Subcutaneous adipose tissue (tissue), 4 donors: ENCODE results near the gene HELZ. TPM values are rescaled to one million over a fixed set of nuclear protein-coding genes. Genes with fewer than 3 reads are reported as not detected.

Experiments used
- CTCF ChIP-seq: fragments of 450-650 bp; IDR thresholded peaks from one replicate; pipeline ENCODE4 v1.5.1; 2016; ENCODE audit warnings: low read depth, mild to moderate bottlenecking, control low read depth, antibody characterized with exemption, moderate library complexity
- total RNA-seq, 4 donors: library from RNA; depleted of rRNA; stranded (reverse); fragments of >200 nt; gene quantifications; one replicate each; pipeline ENCODE4 v1.1.0, GENCODE V29; 2016

The HELZ gene
- total RNA-seq, 4 donors from 2014 or later: 74.5 to 83.0 (median 76.8) TPM

- no peak for TF ChIP-seq CTCF
Observed at GRCh38 chr17:67096609-67097008, 148.4 kb downstream of the HELZ start.

- TF ChIP-seq CTCF: no peak
Observed at GRCh38 chr17:67095803-67096202, 149.2 kb downstream of the HELZ start.

DNA sequence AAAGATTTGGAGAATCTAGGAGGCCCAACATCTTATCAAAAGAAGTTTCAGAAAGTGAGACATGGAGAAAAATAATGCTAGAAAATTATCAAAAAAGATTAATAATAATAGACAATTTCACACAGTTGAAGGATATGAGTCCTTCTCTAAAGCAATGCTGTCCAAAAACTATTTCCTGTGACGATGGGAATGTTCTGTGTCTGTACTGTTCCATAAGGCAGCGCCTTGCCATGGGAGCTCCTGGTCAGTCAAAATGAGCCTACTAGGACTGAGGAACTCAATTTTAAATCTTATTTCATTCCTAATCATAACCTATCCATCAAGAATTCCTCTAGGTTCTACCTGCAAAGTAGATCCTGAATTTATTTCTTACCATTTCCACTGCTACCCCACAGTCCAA is 151.6 kb downstream of the HELZ start:
- TF ChIP-seq CTCF: no peak

- no peak for TF ChIP-seq CTCF
Observed at GRCh38 chr17:67092291-67092690, 152.7 kb downstream of the HELZ start.

DNA sequence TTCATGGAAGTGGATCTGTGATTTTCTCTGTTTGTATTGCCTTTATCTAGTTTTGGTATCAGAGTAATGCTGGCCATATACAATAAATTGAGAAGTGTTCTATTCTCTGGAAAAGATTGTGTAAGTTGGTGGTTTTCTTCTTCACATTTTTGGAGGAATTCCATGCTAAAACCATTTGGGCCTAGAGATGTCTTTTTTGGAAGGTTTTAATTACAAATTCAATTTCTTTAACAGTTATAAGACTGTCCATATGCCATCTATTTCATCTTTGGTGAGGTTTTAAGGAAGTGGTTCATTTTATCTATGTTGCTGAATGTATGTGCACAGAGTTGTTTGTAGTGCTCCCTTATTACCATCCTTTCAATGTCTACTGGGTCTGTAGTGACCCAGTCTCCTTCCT is 154.7 kb downstream of the HELZ start:
- no peak for TF ChIP-seq CTCF

GRCh38 chr17:67088639-67089038 is 156.4 kb downstream of the HELZ start:
- TF ChIP-seq CTCF: no peak

DNA sequence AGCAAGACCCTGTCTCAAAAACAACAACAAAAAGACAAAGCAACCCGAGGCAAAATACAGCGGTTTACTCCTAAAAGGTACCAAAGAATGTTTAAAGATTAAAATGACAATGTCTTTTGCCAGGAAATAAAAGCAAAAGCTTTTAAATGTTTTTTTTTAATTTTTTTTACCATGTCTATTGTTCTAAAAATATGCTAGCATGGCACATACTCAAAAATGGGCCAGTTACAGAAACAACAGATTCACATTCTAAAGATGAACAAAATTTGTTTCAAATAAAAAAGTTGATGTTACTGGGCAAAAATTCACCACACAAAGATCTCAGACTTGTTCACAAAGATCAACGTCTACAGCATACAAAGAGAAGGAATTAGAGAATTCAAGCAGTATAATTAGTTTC is 159.6 kb downstream of the HELZ start:
- TF ChIP-seq CTCF: no peak
